Measurements from ENCODE around the gene CYTIP. TPM values are rescaled to one million over a fixed set of nuclear protein-coding genes. Genes with fewer than 3 reads are reported as not detected.

CYTIP gene
- polyA plus RNA-seq, 3 donors: 61.9 to 188 (median 83.5) TPM

DNA sequence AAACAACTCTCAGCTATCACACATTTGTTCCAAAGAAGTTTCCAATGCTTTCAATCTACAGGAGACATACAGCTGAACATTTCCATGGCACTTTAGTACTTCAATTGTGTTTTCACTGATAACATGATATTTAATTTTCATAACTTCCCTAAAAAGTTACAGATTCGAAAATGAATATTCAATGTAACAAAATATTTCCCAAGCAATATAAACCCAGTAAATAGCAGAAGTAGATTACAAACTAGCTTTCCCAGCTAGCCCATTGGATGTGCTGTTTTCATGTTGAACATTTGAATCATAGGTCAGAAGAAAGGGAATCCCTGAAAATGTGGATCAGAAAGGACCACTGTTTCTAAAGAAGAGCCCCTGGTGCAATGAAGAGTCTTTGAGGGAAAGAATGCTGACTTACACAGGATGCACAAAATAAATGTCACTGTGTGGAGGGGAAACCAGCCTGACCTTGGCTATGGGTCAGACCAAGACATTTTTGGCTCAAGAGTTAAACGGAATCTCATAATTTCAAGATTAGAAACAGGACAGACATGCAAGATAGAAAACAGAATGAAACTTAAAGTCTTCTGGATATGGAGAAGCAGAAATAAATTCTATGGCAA, 22.5 kb downstream of the CYTIP start:
- H3K4me3 Mint-ChIP-seq: peak overlapping the region in 1 of 2 donors; percentile 68
- intact Hi-C loops (cut with micrococcal nuclease): no loop called here
- peak; percentile 69 to 86 (median 84) for DNase-seq
- Histone ChIP-seq H3K9me3 (replicated peaks in 1 of 2; ENCODE audit: control insufficient read depth in 1 of 2, insufficient read depth in 1 of 2, low read length in 2 of 2) (peaks cover 0 to 4% of the 10 kb centered on the region in 2 donors), H3K27me3 (ENCODE audit: control insufficient read depth in 2 of 2, insufficient read depth in 2 of 2, low read length in 2 of 2) (no peaks in the 10 kb centered on the region), H3K4me2 (replicated peaks; ENCODE audit: extremely low read depth, low read length, poor library complexity, severe bottlenecking) (peak overlapping the region; percentile 37), H3K36me3 (replicated peaks in 1 of 2; ENCODE audit: control insufficient read depth in 1 of 2, insufficient read depth in 2 of 2, low read length in 2 of 2) (peaks cover 45 to 52% of the 10 kb centered on the region in 2 donors), H3K4me3 (replicated peaks in 1 of 3; ENCODE audit: low read depth in 2 of 3, low read length in 3 of 3) (peak overlapping the region in 1 of 3 experiments; percentile 53), H3K79me2 (ENCODE audit: insufficient read depth, low read length) (peaks cover 18% of the 10 kb centered on the region), H3K9ac (ENCODE audit: insufficient read depth, low read length, poor library complexity, severe bottlenecking) (peak overlapping the region; percentile 66), H3K4me1 (ENCODE audit: control insufficient read depth in 1 of 2, insufficient read depth in 2 of 2, low read length in 2 of 2) (peaks cover 54 to 61% of the 10 kb centered on the region in 2 donors), H2AFZ (ENCODE audit: insufficient read depth, low read depth, low read length, poor library complexity, severe bottlenecking) (no peak overlapping the region), H4K20me1 (ENCODE audit: insufficient read depth, low read length) (peaks cover 9% of the 10 kb centered on the region), H3K27ac (ENCODE audit: low read depth in 1 of 2, low read length in 2 of 2) (peak overlapping the region; percentile 89 to 99)
- TF ChIP-seq, protein P1, sequence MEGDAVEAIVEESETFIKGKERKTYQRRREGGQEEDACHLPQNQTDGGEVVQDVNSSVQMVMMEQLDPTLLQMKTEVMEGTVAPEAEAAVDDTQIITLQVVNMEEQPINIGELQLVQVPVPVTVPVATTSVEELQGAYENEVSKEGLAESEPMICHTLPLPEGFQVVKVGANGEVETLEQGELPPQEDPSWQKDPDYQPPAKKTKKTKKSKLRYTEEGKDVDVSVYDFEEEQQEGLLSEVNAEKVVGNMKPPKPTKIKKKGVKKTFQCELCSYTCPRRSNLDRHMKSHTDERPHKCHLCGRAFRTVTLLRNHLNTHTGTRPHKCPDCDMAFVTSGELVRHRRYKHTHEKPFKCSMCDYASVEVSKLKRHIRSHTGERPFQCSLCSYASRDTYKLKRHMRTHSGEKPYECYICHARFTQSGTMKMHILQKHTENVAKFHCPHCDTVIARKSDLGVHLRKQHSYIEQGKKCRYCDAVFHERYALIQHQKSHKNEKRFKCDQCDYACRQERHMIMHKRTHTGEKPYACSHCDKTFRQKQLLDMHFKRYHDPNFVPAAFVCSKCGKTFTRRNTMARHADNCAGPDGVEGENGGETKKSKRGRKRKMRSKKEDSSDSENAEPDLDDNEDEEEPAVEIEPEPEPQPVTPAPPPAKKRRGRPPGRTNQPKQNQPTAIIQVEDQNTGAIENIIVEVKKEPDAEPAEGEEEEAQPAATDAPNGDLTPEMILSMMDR (IDR thresholded peaks at IDR 0.05): no peak
- peaks cover 72 to 82% of the 10 kb centered on the region in 2 donors for H3K36me3 Mint-ChIP-seq
- H3K27me3 Mint-ChIP-seq (ENCODE audit: low read depth in 3 of 3): no peaks in the 10 kb centered on the region
- peaks cover 50% of the 10 kb centered on the region for H3K4me1 Mint-ChIP-seq
- peak overlapping the region; percentile 94 to 100 (median 98) for H3K27ac Mint-ChIP-seq
- WGBS (ENCODE audit: insufficient coverage): no CpG with 5 or more reads among the region's 2 CpGs
- peaks cover 2 to 12% (median 9%) of the 10 kb centered on the region in 7 donors for H3K9me3 Mint-ChIP-seq

DNA sequence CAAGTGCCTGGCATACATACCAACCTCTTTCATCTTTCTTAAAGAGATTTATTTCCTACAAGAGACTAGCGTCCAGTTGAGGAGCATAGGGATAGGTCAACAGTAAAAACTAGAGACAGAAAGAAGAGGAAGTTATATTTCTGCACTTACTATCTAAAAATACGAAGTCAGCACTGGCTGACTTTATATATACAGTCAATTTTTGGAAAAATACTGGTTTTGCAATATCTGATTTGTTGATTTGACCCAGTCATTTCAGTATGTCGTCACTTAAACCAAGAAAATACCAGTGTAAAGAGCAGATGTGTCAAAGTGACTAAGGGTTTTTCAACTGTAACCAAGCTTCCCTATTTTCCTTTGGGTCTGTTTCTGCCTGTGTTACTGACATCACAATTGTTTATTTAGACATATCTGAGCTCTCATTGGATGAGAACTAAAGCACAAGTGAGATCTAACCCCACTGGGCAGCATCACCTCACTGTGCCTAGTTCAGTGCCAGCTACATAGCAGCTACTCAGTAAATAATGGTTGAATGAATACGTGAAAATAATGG, 23.0 kb downstream of the CYTIP start:
- H4K20me1 ChIP-seq (ENCODE audit: insufficient read depth, low read length): peaks cover 6% of the 10 kb centered on the region
- Mint-ChIP-seq H3K4me1 (peaks cover 53% of the 10 kb centered on the region), H3K36me3 (peaks cover 69 to 82% of the 10 kb centered on the region in 2 donors), H3K27me3 (ENCODE audit: low read depth in 3 of 3) (no peaks in the 10 kb centered on the region), H3K27ac (peak overlapping the region; percentile 94 to 100 (median 98)), H3K4me3 (peak overlapping the region in 1 of 2 donors; percentile 39), H3K9me3 (peaks cover 0 to 8% (median 4%) of the 10 kb centered on the region in 7 donors)
- peak overlapping the region in 2 of 3 experiments; percentile 10 to 70 for H3K4me3 ChIP-seq (replicated peaks in 1 of 3; ENCODE audit: low read depth in 2 of 3, low read length in 3 of 3)
- H3K9ac ChIP-seq (ENCODE audit: insufficient read depth, low read length, poor library complexity, severe bottlenecking): peak overlapping the region; percentile 66
- H3K4me2 ChIP-seq (replicated peaks; ENCODE audit: extremely low read depth, low read length, poor library complexity, severe bottlenecking): peak overlapping the region; percentile 33
- H3K36me3 ChIP-seq (replicated peaks in 1 of 2; ENCODE audit: control insufficient read depth in 1 of 2, insufficient read depth in 2 of 2, low read length in 2 of 2): peaks cover 42 to 54% of the 10 kb centered on the region in 2 donors
- no peaks in the 10 kb centered on the region for H3K9me3 ChIP-seq (replicated peaks in 1 of 2; ENCODE audit: control insufficient read depth in 1 of 2, insufficient read depth in 1 of 2, low read length in 2 of 2)
- peak; percentile 93 to 99 (median 98) for DNase-seq
- no peaks in the 10 kb centered on the region for H3K27me3 ChIP-seq (ENCODE audit: control insufficient read depth in 2 of 2, insufficient read depth in 2 of 2, low read length in 2 of 2)
- peak overlapping the region; percentile 89 to 99 for H3K27ac ChIP-seq (ENCODE audit: low read depth in 1 of 2, low read length in 2 of 2)
- TF ChIP-seq, protein P1 (IDR thresholded peaks at IDR 0.05): no peak
- peaks cover 18% of the 10 kb centered on the region for H3K79me2 ChIP-seq (ENCODE audit: insufficient read depth, low read length)
- H3K4me1 ChIP-seq (ENCODE audit: control insufficient read depth in 1 of 2, insufficient read depth in 2 of 2, low read length in 2 of 2): peaks cover 59 to 67% of the 10 kb centered on the region in 2 donors
- WGBS (ENCODE audit: insufficient coverage): no CpG with 5 or more reads among the region's 4 CpGs
- intact Hi-C loops (cut with micrococcal nuclease): no loop called here
- no peak overlapping the region for H2AFZ ChIP-seq (ENCODE audit: insufficient read depth, low read depth, low read length, poor library complexity, severe bottlenecking)
